Measurements from ENCODE around the gene NEDD9.

The NEDD9 gene

DNA sequence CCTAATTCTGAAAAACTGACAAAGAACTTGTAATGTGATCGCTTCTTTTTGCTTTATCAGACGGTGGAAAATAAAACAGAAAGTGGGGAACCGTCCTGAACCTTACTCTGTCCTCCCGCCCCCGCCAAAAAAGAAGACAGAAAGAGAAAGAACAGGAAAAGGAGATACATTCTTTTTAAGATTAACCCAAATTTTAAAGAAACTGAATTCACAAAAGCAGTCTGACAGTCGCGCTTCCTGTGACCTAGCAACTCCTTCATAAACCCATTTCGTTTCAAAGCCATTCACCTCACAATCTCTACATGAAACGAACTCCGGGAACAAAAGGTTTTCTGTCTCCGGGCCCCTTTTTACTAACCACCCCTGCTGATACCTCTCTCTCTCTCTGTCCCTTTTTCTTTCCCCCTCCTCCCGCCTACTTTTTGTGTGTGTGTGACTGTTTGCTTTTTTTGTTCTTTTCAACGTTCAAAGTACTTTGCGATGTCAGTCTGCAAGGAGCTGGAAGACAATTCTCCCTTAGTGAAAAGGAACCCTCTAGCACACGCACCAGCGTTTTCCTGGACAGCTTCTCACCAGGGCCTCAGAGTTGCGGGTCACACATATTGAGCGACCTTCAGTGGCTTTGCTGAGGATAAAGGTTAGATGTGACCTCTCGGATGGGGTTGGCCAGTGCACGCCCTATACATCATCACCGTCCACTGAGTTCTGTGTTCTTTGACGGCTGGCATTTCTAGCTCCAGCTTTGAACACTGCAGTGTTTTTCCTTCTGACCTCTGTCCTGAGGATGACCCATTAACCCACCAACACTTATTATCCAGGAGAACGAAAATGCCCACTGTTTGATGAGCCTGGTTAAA is 530 bp upstream of the NEDD9 start:
- peak overlapping the region; percentile 94 for H3K27ac ChIP-seq (ENCODE audit: low read depth, low read length)
- H3K4me1 ChIP-seq (ENCODE audit: control insufficient read depth, insufficient read depth, low read length) = peaks cover 29% of the 10 kb centered on the region
- H3K4me3 ChIP-seq (ENCODE audit: low read depth, low read length) = peak overlapping the region; percentile 75
- peak overlapping the region; percentile 63; the same call in 1 of the 2 replicates for H3K9ac ChIP-seq (ENCODE audit: low read depth, low read length)
- H3K9me3 ChIP-seq (ENCODE audit: control insufficient read depth, insufficient read depth, low read length) = no peaks in the 10 kb centered on the region
- H3K27me3 ChIP-seq (ENCODE audit: control insufficient read depth, insufficient read depth, low read length) = no peaks in the 10 kb centered on the region; the same call in 1 of the 2 replicates
- H3K36me3 ChIP-seq (ENCODE audit: control insufficient read depth, insufficient read depth, low read length) = no peaks in the 10 kb centered on the region

DNA sequence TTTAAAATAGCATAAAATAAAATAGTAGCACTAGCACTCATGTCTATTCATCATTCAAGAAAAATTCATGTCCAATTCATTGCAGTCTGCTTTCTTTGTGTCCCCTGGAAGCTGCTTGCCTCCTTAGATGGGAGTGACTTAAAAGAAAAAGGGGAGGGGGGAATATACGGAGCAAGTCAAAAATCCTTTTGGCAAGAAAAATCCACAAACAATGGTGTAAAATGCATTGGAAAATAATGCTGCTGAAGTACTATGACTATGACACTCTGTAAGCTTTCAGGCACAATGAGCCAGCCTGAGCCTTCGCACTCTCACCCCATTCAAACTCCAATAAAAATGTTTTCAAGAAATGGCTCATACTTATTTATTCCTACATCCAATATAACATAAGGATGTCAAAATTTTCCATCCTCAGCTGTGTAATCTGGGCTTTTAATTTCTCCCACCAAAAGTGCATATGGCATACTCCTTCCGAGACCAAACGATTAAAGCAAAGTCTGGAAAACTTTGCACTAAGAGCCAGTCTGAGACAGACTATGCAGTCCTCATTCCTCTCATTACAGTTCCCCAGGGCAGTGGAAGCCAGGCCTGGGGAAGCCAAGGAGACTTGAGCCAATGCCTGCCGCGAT is 790 bp downstream of the NEDD9 start:
- peak overlapping the region; percentile 94 for H3K27ac ChIP-seq (ENCODE audit: low read depth, low read length)
- no peaks in the 10 kb centered on the region for H3K36me3 ChIP-seq (ENCODE audit: control insufficient read depth, insufficient read depth, low read length)
- H3K9ac ChIP-seq (ENCODE audit: low read depth, low read length) = no peak overlapping the region
- peaks cover 29% of the 10 kb centered on the region for H3K4me1 ChIP-seq (ENCODE audit: control insufficient read depth, insufficient read depth, low read length)
- H3K27me3 ChIP-seq (ENCODE audit: control insufficient read depth, insufficient read depth, low read length) = no peaks in the 10 kb centered on the region; the same call in 1 of the 2 replicates
- H3K9me3 ChIP-seq (ENCODE audit: control insufficient read depth, insufficient read depth, low read length) = no peaks in the 10 kb centered on the region
- peak overlapping the region; percentile 75 for H3K4me3 ChIP-seq (ENCODE audit: low read depth, low read length)

DNA sequence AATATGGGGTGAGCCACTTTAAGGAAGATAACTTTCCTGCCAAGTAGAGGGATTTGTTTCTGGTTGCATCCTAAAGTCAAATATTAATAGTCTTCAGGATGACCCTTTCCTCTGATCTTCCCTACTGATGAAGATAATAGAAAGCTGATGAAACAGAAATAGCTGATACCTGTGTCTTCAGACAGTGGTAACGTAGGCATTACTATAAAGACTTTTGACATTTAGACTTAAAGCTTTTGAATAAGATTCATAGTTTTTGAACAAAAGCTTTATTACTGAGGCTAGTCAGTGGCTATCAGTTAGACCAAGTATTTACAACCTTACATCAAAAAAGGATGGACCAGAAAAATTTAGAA is 1.4 kb downstream of the NEDD9 start:
- Histone ChIP-seq H3K27ac (ENCODE audit: low read depth, low read length) (no peak overlapping the region), H3K27me3 (ENCODE audit: control insufficient read depth, insufficient read depth, low read length) (no peaks in the 10 kb centered on the region; the same call in 1 of the 2 replicates), H3K9me3 (ENCODE audit: control insufficient read depth, insufficient read depth, low read length) (no peaks in the 10 kb centered on the region), H3K36me3 (ENCODE audit: control insufficient read depth, insufficient read depth, low read length) (no peaks in the 10 kb centered on the region), H3K4me1 (ENCODE audit: control insufficient read depth, insufficient read depth, low read length) (peaks cover 30% of the 10 kb centered on the region), H3K9ac (ENCODE audit: low read depth, low read length) (no peak overlapping the region), H3K4me3 (ENCODE audit: low read depth, low read length) (peak overlapping the region; percentile 75; the same call in 1 of the 2 replicates)

DNA sequence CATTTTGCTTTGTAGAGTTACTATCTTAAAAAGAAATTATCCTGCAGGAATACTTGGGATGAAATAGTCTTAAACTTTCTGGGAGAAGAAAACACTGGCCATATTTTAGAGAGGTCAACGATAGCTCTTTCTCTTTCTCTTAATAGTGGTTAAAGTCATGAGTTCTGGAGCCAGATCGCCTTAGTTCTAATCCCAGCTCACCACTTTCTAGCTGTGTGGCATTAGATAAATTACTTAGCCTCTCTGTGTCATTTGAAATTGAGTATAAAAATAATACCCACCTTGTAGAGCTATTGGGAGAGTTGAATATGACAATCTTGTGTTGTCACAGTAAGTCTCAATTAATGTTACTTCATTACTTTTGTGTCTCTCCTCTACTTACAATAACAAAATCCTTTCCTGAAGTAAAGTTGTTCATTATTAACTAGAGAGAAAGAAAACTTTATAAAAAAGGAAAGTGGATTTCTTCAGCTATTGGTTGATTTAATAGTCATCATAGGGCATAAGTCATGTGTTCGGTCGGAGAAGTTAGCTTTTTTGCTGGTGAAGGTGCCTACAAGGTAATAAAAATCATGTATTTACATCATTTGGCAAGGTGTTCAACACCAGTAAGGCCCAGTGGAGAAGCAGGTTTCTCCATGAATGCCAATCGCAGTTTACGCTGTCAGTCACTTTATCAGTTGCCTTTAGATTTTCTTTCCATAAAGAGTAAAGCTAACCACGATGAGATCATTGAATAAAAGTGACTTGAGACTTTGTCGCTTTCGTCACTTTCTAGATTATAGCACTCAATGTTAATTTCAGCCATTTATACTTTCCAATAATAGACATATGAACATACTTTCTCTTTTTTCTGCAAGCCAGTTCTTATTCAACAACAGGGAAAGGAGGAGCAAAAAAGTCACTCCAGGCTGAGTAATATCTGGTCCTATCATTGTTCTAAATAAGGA is 2.0 kb downstream of the NEDD9 start:
- no peaks in the 10 kb centered on the region; the same call in 1 of the 2 replicates for H3K27me3 ChIP-seq (ENCODE audit: control insufficient read depth, insufficient read depth, low read length)
- no peaks in the 10 kb centered on the region for H3K9me3 ChIP-seq (ENCODE audit: control insufficient read depth, insufficient read depth, low read length)
- peak overlapping the region; percentile 22 for H3K27ac ChIP-seq (ENCODE audit: low read depth, low read length)
- peak overlapping the region; percentile 75; the same call in 1 of the 2 replicates for H3K4me3 ChIP-seq (ENCODE audit: low read depth, low read length)
- peaks cover 33% of the 10 kb centered on the region for H3K4me1 ChIP-seq (ENCODE audit: control insufficient read depth, insufficient read depth, low read length)
- H3K9ac ChIP-seq (ENCODE audit: low read depth, low read length) = no peak overlapping the region
- H3K36me3 ChIP-seq (ENCODE audit: control insufficient read depth, insufficient read depth, low read length) = no peaks in the 10 kb centered on the region

DNA sequence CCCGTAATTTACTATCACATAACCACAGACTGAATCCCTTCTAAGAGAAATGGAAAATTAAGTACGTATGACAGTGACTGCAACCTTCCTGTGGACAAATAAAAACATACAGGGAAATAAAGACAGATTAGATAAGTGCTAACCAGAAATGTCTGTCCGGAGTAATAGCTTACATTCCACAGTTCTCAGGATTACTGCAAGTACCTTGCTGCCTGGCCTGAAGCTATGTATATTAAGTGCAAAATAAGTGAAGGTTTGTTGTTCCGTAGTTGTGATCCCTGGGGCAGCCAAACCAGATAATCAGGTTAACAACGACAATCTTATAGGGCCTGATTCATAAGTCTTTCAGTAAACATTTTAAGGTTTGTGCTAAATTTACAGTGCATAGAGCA is 2.8 kb downstream of the NEDD9 start:
- Histone ChIP-seq H3K9ac (ENCODE audit: low read depth, low read length) (no peak overlapping the region), H3K27ac (ENCODE audit: low read depth, low read length) (peak overlapping the region; percentile 22), H3K27me3 (ENCODE audit: control insufficient read depth, insufficient read depth, low read length) (no peaks in the 10 kb centered on the region; the same call in 1 of the 2 replicates), H3K9me3 (ENCODE audit: control insufficient read depth, insufficient read depth, low read length) (no peaks in the 10 kb centered on the region), H3K36me3 (ENCODE audit: control insufficient read depth, insufficient read depth, low read length) (no peaks in the 10 kb centered on the region), H3K4me3 (ENCODE audit: low read depth, low read length) (peak overlapping the region; percentile 24), H3K4me1 (ENCODE audit: control insufficient read depth, insufficient read depth, low read length) (peaks cover 33% of the 10 kb centered on the region)

DNA sequence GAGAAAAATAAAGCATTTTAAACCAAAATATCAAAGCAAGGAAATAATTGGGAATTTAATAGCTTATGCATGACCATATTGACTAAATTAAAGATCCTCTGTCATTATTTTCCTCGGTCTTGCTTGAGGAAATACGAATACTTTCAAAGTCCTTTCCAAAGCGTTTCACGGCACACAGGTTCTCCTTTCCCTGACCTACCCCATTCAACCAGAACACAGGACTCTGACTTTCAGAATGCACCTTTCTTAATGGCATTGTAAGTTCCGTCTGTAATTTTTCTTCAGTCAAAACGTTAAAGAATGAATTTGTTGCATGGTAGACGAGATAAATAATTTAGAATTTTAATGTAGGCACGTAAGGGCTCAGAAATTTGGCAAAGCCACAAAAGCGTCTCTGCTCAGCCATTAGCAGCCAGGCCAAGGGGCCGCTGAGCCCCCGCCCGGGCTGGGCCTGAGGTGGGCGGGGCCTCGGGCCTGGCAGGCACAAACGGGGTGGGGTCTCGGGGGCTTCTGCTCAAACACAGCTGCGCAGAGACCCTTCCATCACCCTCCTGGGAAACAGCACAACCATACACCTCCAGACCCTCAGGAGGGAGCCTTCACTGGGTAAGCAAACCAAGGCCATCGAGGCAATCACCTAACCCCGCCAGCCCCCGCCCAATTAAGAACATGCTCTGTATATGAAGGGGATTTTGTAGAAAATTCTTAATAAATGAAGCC is 3.4 kb downstream of the NEDD9 start:
- H3K4me1 ChIP-seq (ENCODE audit: control insufficient read depth, insufficient read depth, low read length) = peaks cover 37% of the 10 kb centered on the region
- H3K27me3 ChIP-seq (ENCODE audit: control insufficient read depth, insufficient read depth, low read length) = no peaks in the 10 kb centered on the region; the same call in 1 of the 2 replicates
- H3K4me3 ChIP-seq (ENCODE audit: low read depth, low read length) = peak overlapping the region; percentile 24
- no peak overlapping the region for H3K27ac ChIP-seq (ENCODE audit: low read depth, low read length)
- H3K9me3 ChIP-seq (ENCODE audit: control insufficient read depth, insufficient read depth, low read length) = no peaks in the 10 kb centered on the region
- H3K36me3 ChIP-seq (ENCODE audit: control insufficient read depth, insufficient read depth, low read length) = no peaks in the 10 kb centered on the region
- H3K9ac ChIP-seq (ENCODE audit: low read depth, low read length) = no peak overlapping the region

DNA sequence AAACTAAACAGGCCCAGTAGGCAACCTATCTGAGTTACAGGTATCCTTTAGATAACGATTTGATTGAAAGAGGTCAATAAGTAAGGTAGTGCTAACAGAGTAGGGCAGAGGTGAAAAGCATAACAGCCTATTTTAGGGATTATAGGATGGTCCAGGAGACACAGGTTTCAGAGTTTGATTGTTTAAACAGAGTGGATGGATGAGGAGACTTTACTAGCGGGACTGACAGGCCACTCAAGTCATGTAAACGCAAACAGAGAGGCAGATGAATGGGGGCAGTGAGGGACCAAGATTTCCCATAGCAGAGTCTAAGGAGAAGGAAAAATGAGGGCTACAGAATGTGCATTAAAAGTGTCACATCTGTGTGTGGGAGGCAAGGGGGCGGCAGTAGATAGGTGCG is 4.8 kb downstream of the NEDD9 start:
- no peaks in the 10 kb centered on the region for H3K27me3 ChIP-seq (ENCODE audit: control insufficient read depth, insufficient read depth, low read length)
- H3K4me3 ChIP-seq (ENCODE audit: low read depth, low read length) = no peak overlapping the region
- peaks cover 37% of the 10 kb centered on the region for H3K4me1 ChIP-seq (ENCODE audit: control insufficient read depth, insufficient read depth, low read length)
- no peak overlapping the region for H3K9ac ChIP-seq (ENCODE audit: low read depth, low read length)
- no peaks in the 10 kb centered on the region for H3K9me3 ChIP-seq (ENCODE audit: control insufficient read depth, insufficient read depth, low read length)
- no peaks in the 10 kb centered on the region for H3K36me3 ChIP-seq (ENCODE audit: control insufficient read depth, insufficient read depth, low read length)
- no peak overlapping the region for H3K27ac ChIP-seq (ENCODE audit: low read depth, low read length)

DNA sequence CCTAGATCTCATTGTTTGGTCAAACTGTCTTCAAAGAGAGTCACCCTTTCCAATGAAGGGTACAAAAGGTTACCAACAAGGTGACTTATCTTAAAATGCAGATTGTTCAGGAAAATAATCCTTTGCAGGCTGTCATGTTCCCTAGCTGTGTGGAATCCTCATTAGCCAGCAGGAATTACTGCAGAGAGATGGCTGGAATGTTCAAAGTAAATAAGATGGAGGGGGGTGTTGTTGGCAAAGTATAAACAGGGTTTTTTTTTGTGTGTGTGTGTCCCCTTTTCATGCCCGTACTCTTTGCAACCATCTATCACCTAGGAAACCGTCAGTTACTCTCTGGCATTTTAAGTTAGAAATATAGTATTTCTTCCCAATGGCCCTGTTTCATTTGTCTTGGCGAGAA is 6.5 kb downstream of the NEDD9 start:
- no peaks in the 10 kb centered on the region for H3K9me3 ChIP-seq (ENCODE audit: control insufficient read depth, insufficient read depth, low read length)
- no peak overlapping the region for H3K9ac ChIP-seq (ENCODE audit: low read depth, low read length)
- H3K27me3 ChIP-seq (ENCODE audit: control insufficient read depth, insufficient read depth, low read length) = no peaks in the 10 kb centered on the region
- H3K36me3 ChIP-seq (ENCODE audit: control insufficient read depth, insufficient read depth, low read length) = no peaks in the 10 kb centered on the region
- H3K27ac ChIP-seq (ENCODE audit: low read depth, low read length) = no peak overlapping the region
- no peak overlapping the region for H3K4me3 ChIP-seq (ENCODE audit: low read depth, low read length)
- peaks cover 29% of the 10 kb centered on the region for H3K4me1 ChIP-seq (ENCODE audit: control insufficient read depth, insufficient read depth, low read length)

DNA sequence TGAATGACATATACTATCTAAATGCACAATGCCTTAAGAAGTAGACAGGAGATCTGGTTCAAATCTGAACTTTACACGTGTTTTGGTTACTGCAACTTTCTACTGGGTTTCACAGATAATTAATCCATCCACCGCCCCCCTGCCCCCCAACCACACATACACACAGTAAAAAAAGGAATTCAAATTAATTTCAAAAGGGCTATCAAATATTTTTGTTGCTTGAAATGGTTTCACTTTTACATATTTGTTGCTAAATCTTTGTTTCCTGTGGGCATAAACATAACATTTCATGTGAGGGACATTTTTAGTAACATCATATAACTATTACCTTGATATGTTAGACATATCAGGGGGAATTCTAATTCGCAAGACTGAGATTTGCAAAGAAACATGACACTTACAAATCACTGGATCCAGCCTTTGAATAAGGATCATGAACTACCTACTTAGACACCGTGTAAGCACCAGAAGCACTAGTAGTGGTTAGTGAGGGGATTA is 7.5 kb downstream of the NEDD9 start:
- Histone ChIP-seq H3K4me1 (ENCODE audit: control insufficient read depth, insufficient read depth, low read length) (peaks cover 29% of the 10 kb centered on the region), H3K36me3 (ENCODE audit: control insufficient read depth, insufficient read depth, low read length) (no peaks in the 10 kb centered on the region), H3K27me3 (ENCODE audit: control insufficient read depth, insufficient read depth, low read length) (no peaks in the 10 kb centered on the region), H3K4me3 (ENCODE audit: low read depth, low read length) (no peak overlapping the region), H3K9me3 (ENCODE audit: control insufficient read depth, insufficient read depth, low read length) (no peaks in the 10 kb centered on the region), H3K27ac (ENCODE audit: low read depth, low read length) (no peak overlapping the region), H3K9ac (ENCODE audit: low read depth, low read length) (no peak overlapping the region)

Measured in HUES48 (cell line).